Right atrium auricular region (tissue), 2 donors: Measurements from ENCODE around the gene LMOD2. TPM values are rescaled to one million over a fixed set of nuclear protein-coding genes. Genes with fewer than 3 reads are reported as not detected.

Source experiments
- DNase-seq: peaks from one replicate; pipeline ENCODE4 v3.0.0-alpha.2; 2019; ENCODE audit warnings: low spot score
- H3K27ac ChIP-seq, 2 donors: fragments of 200-600 bp; sonication (generic); 1 replicate in 1 of 2; 2 replicates in 1 of 2; pipeline ENCODE4 v1.5.1; 2016 to 2019
- H3K27me3 ChIP-seq, 2 donors: fragments of 200-600 bp; sonication (generic); one replicate each; pipeline versions ENCODE4 v1.5.1 to v1.6.0; 2017 to 2019
- H3K36me3 ChIP-seq: fragments of 200-600 bp; sonication (generic); one replicate; pipeline ENCODE4 v1.5.1; 2016
- H3K4me1 ChIP-seq, 2 donors: fragments of 200-600 bp; sonication (generic); one replicate each; pipeline versions ENCODE4 v1.5.1 to v1.6.0; 2017 to 2019
- H3K4me3 ChIP-seq, 2 donors: fragments of 200-600 bp; sonication (generic); 1 replicate in 1 of 2; 2 replicates in 1 of 2; pipeline ENCODE4 v1.5.1; 2017 to 2019; ENCODE audit warnings: mild to moderate bottlenecking in 1 of 2, moderate library complexity in 1 of 2
- H3K9me3 ChIP-seq, 2 donors: fragments of 200-600 bp; sonication (generic); one replicate each; pipeline ENCODE4 v1.5.1; 2019
- CTCF ChIP-seq, 2 donors: fragments of 200-600 bp; sonication (generic); IDR thresholded peaks; one replicate each; pipeline ENCODE4 v1.5.1; 2019; ENCODE audit warnings: antibody characterized with exemption in 2 of 2
- total RNA-seq, 2 donors: library from RNA; depleted of rRNA; stranded (reverse); fragments of >200 nt; gene quantifications; one replicate each; pipeline ENCODE4 v1.1.0, GENCODE V29; 2016

Gene LMOD2
- total RNA-seq = 100 to 1,000 TPM; 374 to 493 TPM

GRCh38 chr7:123655614-123656013 lies at the start of gene LMOD2:
LMOD2 (plus strand) TSS chr7:123655866; CDS start chr7:123655964, 98 bp downstream.
- Histone ChIP-seq H3K36me3 (peaks cover 32% of the 10 kb centered on the region), H3K4me1 (no peaks in the 10 kb centered on the region), H3K4me3 (peak within 1 kb of the TSS; percentile 48), H3K9me3 (no peaks in the 10 kb centered on the region), H3K27me3 (no peaks in the 10 kb centered on the region), H3K27ac (peak within 1 kb of the TSS; percentile 83 to 90)
- DNase-seq = peak; percentile 70
- no peak for TF ChIP-seq CTCF (IDR thresholded peaks at IDR 0.05)

- no peaks in the 10 kb centered on the region for H3K27me3 ChIP-seq
- H3K4me3 ChIP-seq = no peak overlapping the region
- H3K4me1 ChIP-seq = peaks cover 0 to 3% of the 10 kb centered on the region in 2 donors
- H3K9me3 ChIP-seq = no peaks in the 10 kb centered on the region
- H3K27ac ChIP-seq = peak overlapping the region in 1 of 2 donors; percentile 80
- no peak for DNase-seq
- TF ChIP-seq CTCF (IDR thresholded peaks at IDR 0.05) = no peak
- H3K36me3 ChIP-seq = no peaks in the 10 kb centered on the region
Measured at GRCh38 chr7:123607423-123607975, 48.2 kb upstream of the LMOD2 start.

- TF ChIP-seq CTCF (IDR thresholded peaks at IDR 0.05) = no peak
- H3K9me3 ChIP-seq = no peaks in the 10 kb centered on the region
- no peak overlapping the region for H3K4me3 ChIP-seq
- DNase-seq = no peak
- peaks cover 0 to 3% of the 10 kb centered on the region in 2 donors for H3K4me1 ChIP-seq
- H3K36me3 ChIP-seq = no peaks in the 10 kb centered on the region
- H3K27ac ChIP-seq = peak overlapping the region; percentile 38 to 80
- no peaks in the 10 kb centered on the region for H3K27me3 ChIP-seq
Measured at GRCh38 chr7:123608991-123609882, 46.4 kb upstream of the LMOD2 start.

- Histone ChIP-seq H3K9me3 (no peaks in the 10 kb centered on the region), H3K36me3 (no peaks in the 10 kb centered on the region), H3K27me3 (no peaks in the 10 kb centered on the region), H3K4me1 (peaks cover 0 to 3% of the 10 kb centered on the region in 2 donors), H3K4me3 (no peak overlapping the region), H3K27ac (peak overlapping the region; percentile 38 to 80)
- TF ChIP-seq CTCF (IDR thresholded peaks at IDR 0.05) = no peak
- DNase-seq = no peak
Measured at GRCh38 chr7:123609883-123610239, 45.8 kb upstream of the LMOD2 start.

- H3K27me3 ChIP-seq = no peaks in the 10 kb centered on the region
- no peaks in the 10 kb centered on the region for H3K36me3 ChIP-seq
- DNase-seq = no peak
- TF ChIP-seq CTCF (IDR thresholded peaks at IDR 0.05) = no peak
- no peak overlapping the region for H3K4me3 ChIP-seq
- no peaks in the 10 kb centered on the region for H3K9me3 ChIP-seq
- peak overlapping the region; percentile 51 to 56 for H3K27ac ChIP-seq
- peaks cover 0 to 3% of the 10 kb centered on the region in 2 donors for H3K4me1 ChIP-seq
Measured at GRCh38 chr7:123612024-123612423, 43.6 kb upstream of the LMOD2 start.
